ENCODE results near the gene FAM221B. TPM values are rescaled to one million over a fixed set of nuclear protein-coding genes. Genes with fewer than 3 reads are reported as not detected.

The FAM221B gene
- total and polyA plus RNA-seq, 9 of the 15 experiments (the other 6 are each of a cell fraction or from before 2014, with no cell fraction given): 0.01 TPM; not detected in 8

GRCh38 chr9:35793461-35793860 is 35.1 kb downstream of the FAM221B start (continued):
- TF ChIP-seq NFE2 (IDR thresholded peaks at IDR 0.05; ENCODE audit: low read depth): no peak
- no peak for TF ChIP-seq TCF3 (CRISPR knock-in tag; IDR thresholded peaks at IDR 0.05)
- no peak for TF ChIP-seq TBP (optimal IDR thresholded peaks at IDR 0.05; ENCODE audit: low read depth, low read length)

GRCh38 chr9:35792826-35793225 is 35.7 kb downstream of the FAM221B start:
- no TSS peak for BruUV-seq (replicated peaks)
- H3K27ac ChIP-seq (ENCODE audit: extremely low read depth, low read depth, low read length): no peak overlapping the region

More at GRCh38 chr9:35792826-35793225, 35.7 kb downstream of the FAM221B start:
- in situ Hi-C loops (cut with MboI): loop anchor here (10.0 kb wide), 1 partner anchor 92 kb away; no protein-coding TSS in a partner anchor
- POLR2A ChIA-PET: interaction anchor here (0.6 to 0.7 kb wide), 2 partner anchors 9 to 57 kb away, joined by 3 read pairs; no protein-coding TSS in a partner anchor
- DNase-seq (ENCODE audit: extremely low read depth in 1 of 4, low spot score in 3 of 4) (no peak), ATAC-seq (no peak), FAIRE-seq (no peak)
- Histone ChIP-seq H3K4me1 (replicated peaks in 1 of 2; ENCODE audit: control insufficient read depth in 2 of 2, insufficient read depth in 2 of 2, low read length in 2 of 2) (peaks cover 9 to 16% of the 10 kb centered on the region in 2 experiments; a peak in 4 of 5 replicates), H3K4me2 (ENCODE audit: insufficient read depth, low read length) (no peak overlapping the region), H3K79me2 (ENCODE audit: control insufficient read depth, insufficient read depth, low read length) (no peaks in the 10 kb centered on the region), H3K9me3 (replicated peaks; ENCODE audit: control insufficient read depth, insufficient read depth, low read depth, low read length) (no peaks in the 10 kb centered on the region), H2AFZ (ENCODE audit: low read depth, low read length) (no peak overlapping the region), H3K36me3 (ENCODE audit: control insufficient read depth, insufficient read depth, low read length) (peaks cover 9% of the 10 kb centered on the region; the same call in 2 of the 3 replicates), H3K27me3 (ENCODE audit: control insufficient read depth in 2 of 2, insufficient read depth in 2 of 2, low read length in 2 of 2) (no peaks in the 10 kb centered on the region), H3K9me1 (ENCODE audit: control insufficient read depth, insufficient read depth, low read length) (no peaks in the 10 kb centered on the region), H3K9ac (ENCODE audit: insufficient read depth in 1 of 2, low read depth in 2 of 2, low read length in 2 of 2) (no peak overlapping the region), H4K20me1 (replicated peaks; ENCODE audit: control insufficient read depth, insufficient read depth, low read length) (no peaks in the 10 kb centered on the region), H3K4me3 (no peak overlapping the region)
- intact Hi-C loops (cut with micrococcal nuclease): no loop called here
- TF ChIP-seq ZNF668 (CRISPR knock-in tag; IDR thresholded peaks at IDR 0.05) (no peak), ZNF12 (CRISPR knock-in tag; IDR thresholded peaks at IDR 0.05) (no peak), TEAD1 (CRISPR knock-in tag; IDR thresholded peaks at IDR 0.05) (no peak), LEF1 (IDR thresholded peaks at IDR 0.05) (no peak), ZBTB33 (CRISPR knock-in tag; IDR thresholded peaks at IDR 0.05) (no peak)
- TF ChIP-seq, protein P1, sequence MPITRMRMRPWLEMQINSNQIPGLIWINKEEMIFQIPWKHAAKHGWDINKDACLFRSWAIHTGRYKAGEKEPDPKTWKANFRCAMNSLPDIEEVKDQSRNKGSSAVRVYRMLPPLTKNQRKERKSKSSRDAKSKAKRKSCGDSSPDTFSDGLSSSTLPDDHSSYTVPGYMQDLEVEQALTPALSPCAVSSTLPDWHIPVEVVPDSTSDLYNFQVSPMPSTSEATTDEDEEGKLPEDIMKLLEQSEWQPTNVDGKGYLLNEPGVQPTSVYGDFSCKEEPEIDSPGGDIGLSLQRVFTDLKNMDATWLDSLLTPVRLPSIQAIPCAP (CRISPR knock-in tag; IDR thresholded peaks at IDR 0.05; ENCODE audit: borderline replicate concordance): no peak
- CTCF ChIA-PET (ENCODE audit: low intra/inter-chr PET ratio): no interaction called here
- 91% methylated on average over 10 of the region's 14 CpGs for WGBS (ENCODE audit: insufficient coverage, low coverage, missing lambda C conversion rate)

Measured in K562 (cell line).